ENCODE data around the gene EPM2AIP1.
"Not testable (repeated sequence)": the region's sequence is repeated elsewhere in the genome, so short reads cannot be mapped to it uniquely, and the experiment has no call there.

Gene EPM2AIP1

GRCh38 chr3:36993326-36994283 is 674 bp upstream of the EPM2AIP1 start, which contains the start of gene MLH1:
Gene MLH1 (plus strand): TSS chr3:36993518. CDS start chr3:36993548, 30 bp downstream.
- peak; percentile 100 for DNase-seq (ENCODE audit: low read depth)

DNA sequence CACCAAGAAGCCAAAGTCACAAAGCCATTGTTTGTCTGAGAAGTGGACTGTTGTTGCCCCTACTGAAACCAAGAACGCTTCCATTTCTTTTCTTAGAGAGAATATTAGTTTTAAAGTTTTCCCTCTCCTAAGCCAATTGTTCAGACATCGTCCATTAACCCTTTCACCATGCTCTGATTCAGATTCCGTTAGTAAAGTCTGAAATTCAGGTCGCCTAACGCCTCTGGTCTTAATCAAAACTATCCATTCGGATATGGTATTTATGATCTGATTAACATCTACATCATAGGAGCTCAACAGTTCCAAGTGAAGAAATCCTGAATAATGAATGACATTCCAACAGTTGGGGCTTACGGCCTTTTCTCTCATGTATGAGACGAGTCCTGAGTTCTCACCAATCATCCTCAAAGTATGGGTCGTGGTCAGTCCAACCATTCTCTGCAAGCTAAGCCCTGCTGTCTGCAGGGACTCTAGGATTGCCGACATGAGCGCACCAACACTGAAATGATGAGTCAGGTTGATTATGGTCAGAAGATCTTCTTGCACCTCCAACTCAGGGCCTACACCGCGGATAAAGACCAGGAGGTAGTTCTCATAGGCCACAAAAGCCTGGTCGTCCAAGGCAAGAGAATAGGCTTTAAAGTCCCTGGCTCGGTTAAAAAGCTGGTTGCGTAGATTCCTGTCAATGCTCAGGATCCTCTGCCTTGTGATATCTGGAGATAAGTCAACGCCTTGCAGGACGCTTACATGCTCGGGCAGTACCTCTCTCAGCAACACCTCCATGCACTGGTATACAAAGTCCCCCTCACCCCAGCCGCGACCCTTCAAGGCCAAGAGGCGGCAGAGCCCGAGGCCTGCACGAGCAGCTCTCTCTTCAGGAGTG is 767 bp downstream of the EPM2AIP1 start:
- DNase-seq (ENCODE audit: low read depth) = peak; percentile 70

- no peak for DNase-seq (ENCODE audit: low read depth)
Observed at GRCh38 chr3:36991147-36991546, 1.8 kb downstream of the EPM2AIP1 start.

- no peak for DNase-seq (ENCODE audit: low read depth)
Observed at GRCh38 chr3:36989568-36989967, 3.4 kb downstream of the EPM2AIP1 start.

- no peak for DNase-seq (ENCODE audit: low read depth)
Observed at GRCh38 chr3:36989005-36989404, 3.9 kb downstream of the EPM2AIP1 start.

GRCh38 chr3:36988356-36988755 is 4.6 kb downstream of the EPM2AIP1 start:
- DNase-seq (ENCODE audit: low read depth) = no peak

- no peak for DNase-seq (ENCODE audit: low read depth)
Observed at GRCh38 chr3:36981006-36981405, 11.9 kb downstream of the EPM2AIP1 start.

- DNase-seq (ENCODE audit: low read depth) = no peak
Observed at GRCh38 chr3:36973139-36973538, 19.8 kb downstream of the EPM2AIP1 start.

DNA sequence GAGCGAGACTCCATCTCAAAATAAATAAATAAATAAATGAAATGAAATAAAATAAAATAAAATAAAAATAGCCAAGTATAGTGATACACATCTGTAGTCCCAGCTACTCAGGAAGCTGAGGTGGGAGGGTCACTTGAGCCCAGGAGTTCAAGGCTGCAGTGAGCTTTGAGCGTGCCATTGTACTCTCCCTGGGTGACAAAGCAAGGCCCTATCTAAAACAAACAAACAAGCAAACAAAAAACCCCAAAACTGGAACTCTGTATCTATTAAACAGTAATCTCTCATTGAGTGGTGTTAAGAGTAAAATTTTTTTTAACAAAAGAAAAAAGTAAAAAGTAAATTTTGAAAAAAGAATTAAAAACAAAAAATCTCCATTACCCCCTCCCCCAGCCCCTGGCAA is 20.8 kb downstream of the EPM2AIP1 start:
- DNase-seq (ENCODE audit: low read depth) = no peak

GRCh38 chr3:36969540-36970432 is 23.1 kb downstream of the EPM2AIP1 start:
- peak; percentile 78 for DNase-seq (ENCODE audit: low read depth)

DNA sequence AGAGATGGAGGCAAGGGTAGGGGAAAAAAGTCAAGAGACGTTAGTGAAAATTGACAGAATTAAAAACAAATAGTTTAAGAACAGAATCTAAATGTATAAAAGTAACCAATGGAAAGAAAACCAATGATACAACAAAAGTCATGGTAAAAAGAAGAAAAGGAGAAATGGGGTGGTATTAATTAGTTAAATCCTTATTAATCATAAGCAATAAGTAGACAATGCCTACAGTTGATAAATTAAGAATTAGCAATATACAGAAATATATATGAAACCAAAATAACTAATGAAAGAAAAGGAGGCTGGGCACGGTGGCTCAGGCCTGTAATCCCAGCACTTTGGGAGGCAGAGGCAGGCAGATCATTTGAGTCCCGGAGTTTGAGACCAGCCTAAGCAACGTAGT is 23.8 kb downstream of the EPM2AIP1 start:
- no peak for DNase-seq (ENCODE audit: low read depth)

- DNase-seq (ENCODE audit: low read depth) = no peak
Observed at GRCh38 chr3:36965440-36965839, 27.5 kb downstream of the EPM2AIP1 start.

DNA sequence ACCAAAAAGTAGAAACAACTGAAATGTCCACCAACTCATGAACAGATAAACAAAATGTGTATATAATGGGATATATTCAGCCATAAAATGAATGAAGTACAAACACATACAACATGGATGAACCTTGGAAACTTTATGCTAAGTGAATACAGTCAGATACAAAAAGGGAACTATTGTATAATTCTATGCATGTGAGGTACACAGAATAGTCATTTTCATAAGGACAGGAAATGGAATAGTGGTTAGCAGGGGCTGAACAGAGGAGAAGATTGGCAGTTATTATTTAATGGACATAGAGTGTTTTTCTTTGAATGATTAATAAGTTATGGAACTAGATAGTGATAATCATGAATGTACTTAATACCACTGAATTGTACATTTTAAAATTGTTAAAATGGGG is 28.1 kb downstream of the EPM2AIP1 start:
- no peak for DNase-seq (ENCODE audit: low read depth)

DNA sequence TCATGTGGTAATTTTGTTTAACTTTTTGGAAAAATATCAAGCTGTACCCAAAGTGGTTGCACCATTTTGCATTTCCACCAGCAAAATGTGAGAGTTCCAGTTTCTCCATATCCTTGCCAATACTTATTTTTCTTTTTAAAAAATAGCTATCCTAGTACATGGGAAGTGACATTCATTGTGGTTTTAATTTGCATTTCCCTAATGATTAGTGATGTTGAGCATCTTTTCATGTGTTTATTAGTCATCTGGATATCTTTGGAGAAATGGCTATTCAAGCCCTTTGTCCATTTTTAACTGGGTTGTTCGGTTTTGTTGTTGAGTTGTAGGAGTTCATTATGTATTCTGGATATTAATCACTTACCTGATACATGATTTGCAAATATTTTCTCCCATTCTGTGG is 28.6 kb downstream of the EPM2AIP1 start:
- DNase-seq (ENCODE audit: low read depth) = no peak

GRCh38 chr3:36963008-36963407 is 29.9 kb downstream of the EPM2AIP1 start:
- DNase-seq (ENCODE audit: low read depth) = not testable (repeated sequence)

DNA sequence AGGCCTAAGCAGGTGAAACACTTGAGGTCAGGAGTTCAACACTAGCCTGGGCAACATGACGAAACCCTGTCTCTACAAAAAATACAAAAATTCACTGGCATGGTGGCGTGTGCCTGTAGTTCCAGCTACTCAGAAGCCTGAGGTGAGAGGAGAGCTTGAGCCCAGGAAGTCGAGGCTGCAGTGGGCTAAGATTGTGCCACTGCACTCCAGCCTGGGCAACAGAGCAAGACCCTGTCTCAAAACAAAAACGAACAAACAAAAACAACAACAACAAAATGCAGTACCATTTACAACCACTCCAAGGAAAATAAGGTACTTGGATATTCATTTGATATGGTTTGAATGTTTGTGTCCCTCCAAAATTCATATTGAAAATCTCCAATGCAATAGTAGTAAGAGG is 32.4 kb downstream of the EPM2AIP1 start:
- no peak for DNase-seq (ENCODE audit: low read depth)

- peak; percentile 71 for DNase-seq (ENCODE audit: low read depth)
Observed at GRCh38 chr3:36959821-36960220, 33.1 kb downstream of the EPM2AIP1 start.

GRCh38 chr3:36957862-36958686 is 34.9 kb downstream of the EPM2AIP1 start:
- peak; percentile 70 for DNase-seq (ENCODE audit: low read depth)

DNA sequence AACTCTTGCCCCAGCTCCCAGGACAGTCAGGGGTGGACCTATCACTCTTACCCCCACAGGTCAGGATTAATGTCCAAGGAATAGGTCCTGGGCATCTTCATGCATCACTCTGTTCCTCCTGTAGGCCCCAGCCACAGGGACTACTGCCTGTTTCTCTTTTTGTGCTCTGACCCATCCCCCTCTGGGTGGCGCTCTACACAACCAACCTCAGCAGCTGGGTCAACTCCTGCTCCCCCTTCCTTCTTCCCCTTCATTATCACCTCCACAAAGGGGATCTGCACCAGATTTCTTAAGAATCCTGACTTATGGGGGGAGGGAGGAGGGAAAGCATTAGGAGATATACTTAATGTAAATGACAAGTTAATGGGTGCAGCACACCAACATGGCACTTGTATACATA is 35.9 kb downstream of the EPM2AIP1 start:
- DNase-seq (ENCODE audit: low read depth) = no peak

DNA sequence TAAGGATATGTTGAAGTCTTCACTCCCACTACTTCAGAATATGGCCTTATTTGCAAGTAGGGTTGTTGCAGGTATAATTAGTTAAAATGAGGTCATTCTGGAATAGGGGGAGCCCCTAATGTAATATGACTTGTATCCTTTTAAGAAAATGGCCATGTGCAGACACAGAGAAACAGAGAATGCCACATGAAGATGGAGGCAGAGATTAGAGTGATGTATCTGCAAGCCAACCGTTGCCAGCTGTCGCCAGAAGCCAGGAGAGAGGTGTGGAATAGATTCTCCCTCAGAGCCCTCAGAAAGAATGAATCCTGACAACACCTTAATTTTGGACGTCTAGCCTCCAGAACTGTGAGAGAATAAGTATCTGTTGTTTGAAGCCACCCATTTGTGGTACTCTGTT is 36.8 kb downstream of the EPM2AIP1 start:
- no peak for DNase-seq (ENCODE audit: low read depth)

Data from EH (cell line).